Measurements from ENCODE around the gene LGALS7.

Gene LGALS7

GRCh38 chr19:38742296-38742695 lies 31.0 kb downstream of the LGALS7 start:
- DNase-seq (ENCODE audit: low read depth): no peak
- no peak overlapping the region for H3K4me3 ChIP-seq (ENCODE audit: low read depth, low read length)
- TF ChIP-seq, protein P1, sequence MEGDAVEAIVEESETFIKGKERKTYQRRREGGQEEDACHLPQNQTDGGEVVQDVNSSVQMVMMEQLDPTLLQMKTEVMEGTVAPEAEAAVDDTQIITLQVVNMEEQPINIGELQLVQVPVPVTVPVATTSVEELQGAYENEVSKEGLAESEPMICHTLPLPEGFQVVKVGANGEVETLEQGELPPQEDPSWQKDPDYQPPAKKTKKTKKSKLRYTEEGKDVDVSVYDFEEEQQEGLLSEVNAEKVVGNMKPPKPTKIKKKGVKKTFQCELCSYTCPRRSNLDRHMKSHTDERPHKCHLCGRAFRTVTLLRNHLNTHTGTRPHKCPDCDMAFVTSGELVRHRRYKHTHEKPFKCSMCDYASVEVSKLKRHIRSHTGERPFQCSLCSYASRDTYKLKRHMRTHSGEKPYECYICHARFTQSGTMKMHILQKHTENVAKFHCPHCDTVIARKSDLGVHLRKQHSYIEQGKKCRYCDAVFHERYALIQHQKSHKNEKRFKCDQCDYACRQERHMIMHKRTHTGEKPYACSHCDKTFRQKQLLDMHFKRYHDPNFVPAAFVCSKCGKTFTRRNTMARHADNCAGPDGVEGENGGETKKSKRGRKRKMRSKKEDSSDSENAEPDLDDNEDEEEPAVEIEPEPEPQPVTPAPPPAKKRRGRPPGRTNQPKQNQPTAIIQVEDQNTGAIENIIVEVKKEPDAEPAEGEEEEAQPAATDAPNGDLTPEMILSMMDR (IDR thresholded peaks at IDR 0.05; ENCODE audit: low read depth, low read length, missing control alignments): no peak

DNA sequence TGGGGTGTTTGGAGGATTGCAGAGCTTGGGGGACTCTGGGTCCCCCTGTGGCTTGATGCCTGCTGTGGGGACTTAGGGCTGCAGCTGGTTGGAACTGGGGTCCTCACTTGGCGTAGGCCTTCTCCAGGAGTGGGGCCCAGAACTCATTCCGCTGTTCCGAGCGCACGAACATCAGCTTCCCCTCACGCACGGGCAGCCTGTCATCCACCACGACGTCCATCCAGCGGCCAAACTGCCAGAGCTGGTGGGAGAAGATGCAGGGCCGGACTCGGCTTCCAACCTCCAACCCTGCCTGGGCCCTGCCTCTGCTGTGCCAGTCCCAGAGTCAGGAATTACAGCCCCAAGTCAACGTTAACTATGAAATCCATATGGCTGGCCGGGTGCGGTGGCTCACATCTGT lies 31.6 kb downstream of the LGALS7 start:
- TF ChIP-seq, protein P1 (IDR thresholded peaks at IDR 0.05; ENCODE audit: low read depth, low read length, missing control alignments): no peak
- no peak overlapping the region for H3K4me3 ChIP-seq (ENCODE audit: low read depth, low read length)
- no peak for DNase-seq (ENCODE audit: low read depth)

DNA sequence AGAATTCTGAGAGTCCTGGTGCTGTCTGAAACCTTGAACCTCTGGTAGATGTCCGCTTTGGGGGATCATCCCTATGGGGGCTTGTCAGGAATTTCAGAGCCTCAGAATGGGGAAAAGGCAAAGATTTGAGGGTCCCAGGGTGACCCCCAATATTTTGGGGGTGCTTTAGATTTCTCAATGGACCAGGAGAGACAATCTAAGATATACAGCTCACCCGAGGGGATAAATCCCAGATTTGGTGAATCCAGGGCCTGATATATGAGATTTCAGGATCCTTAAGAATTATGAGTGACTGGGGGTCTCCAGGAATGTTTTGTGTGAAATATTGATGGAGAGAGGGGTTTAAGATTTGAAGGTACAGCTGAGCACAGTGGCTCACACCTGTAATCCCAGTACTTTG lies 32.4 kb downstream of the LGALS7 start:
- TF ChIP-seq, protein P1 (IDR thresholded peaks at IDR 0.05; ENCODE audit: low read depth, low read length, missing control alignments): no peak
- H3K4me3 ChIP-seq (ENCODE audit: low read depth, low read length): no peak overlapping the region
- no peak for DNase-seq (ENCODE audit: low read depth)

DNA sequence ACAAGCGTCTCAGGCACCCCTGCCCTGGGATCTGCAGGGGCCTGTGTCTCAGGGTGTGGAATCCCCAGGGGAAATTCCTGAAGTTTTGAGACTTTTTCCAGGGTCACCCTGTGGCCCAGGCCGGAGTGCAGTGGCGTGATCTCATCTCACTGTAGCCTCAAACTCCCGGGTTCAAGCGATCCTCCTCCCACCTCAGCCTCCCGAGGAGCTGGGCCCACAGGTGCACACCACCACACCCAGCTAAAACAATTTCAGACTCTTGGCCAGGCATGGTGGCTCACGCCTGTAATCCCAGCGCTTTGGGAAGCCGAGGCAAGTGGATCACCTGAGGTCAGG lies 33.1 kb downstream of the LGALS7 start:
- TF ChIP-seq, protein P1 (IDR thresholded peaks at IDR 0.05; ENCODE audit: low read depth, low read length, missing control alignments): no peak
- no peak for DNase-seq (ENCODE audit: low read depth)
- no peak overlapping the region for H3K4me3 ChIP-seq (ENCODE audit: low read depth, low read length)

- DNase-seq (ENCODE audit: low read depth): no peak
- TF ChIP-seq, protein P1 (IDR thresholded peaks at IDR 0.05; ENCODE audit: low read depth, low read length, missing control alignments): no peak
- no peak overlapping the region for H3K4me3 ChIP-seq (ENCODE audit: low read depth, low read length)
These were observed 33.7 kb downstream of the LGALS7 start for GRCh38 chr19:38739440-38740256.

DNA sequence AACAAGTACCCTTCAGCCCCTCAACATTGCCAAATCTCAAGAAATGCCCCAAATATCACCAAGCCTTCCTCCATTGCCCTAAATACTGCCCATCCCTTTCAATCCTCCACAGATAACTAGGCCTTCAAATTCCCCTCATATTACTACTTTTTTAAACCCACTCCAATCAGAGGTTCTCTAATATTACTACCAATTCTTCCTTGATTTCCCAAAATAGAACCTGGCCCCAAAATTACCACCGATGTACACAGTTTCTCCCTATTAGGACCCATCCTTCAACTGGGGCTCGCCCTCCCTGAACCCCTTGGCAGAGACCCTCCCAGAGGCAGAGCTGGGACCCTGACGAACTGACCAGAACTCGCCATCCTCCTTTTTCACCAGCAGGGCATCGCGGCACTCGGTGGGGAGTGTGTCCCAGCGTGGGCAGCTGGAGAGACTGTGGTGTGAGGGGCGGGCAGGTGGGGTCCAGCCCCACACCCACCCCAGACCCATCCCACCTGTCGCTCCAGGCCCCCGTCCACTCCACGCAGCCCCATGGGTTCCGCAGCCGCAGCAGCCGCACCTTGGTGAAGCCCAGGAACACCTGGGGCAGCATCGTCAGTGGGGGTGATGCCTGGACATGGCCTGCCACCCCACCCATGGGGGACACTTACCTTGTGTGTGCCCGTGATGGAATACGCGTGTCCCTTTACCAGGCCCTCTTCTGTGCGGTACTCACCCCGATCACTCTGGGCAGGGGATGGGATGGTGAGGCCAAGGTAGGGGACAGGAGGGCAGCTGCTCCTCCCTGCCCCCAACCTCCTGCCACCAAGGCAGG lies 35.2 kb downstream of the LGALS7 start:
- DNase-seq (ENCODE audit: low read depth): no peak
- TF ChIP-seq, protein P1 (IDR thresholded peaks at IDR 0.05; ENCODE audit: low read depth, low read length, missing control alignments): no peak
- H3K4me3 ChIP-seq (ENCODE audit: low read depth, low read length): no peak overlapping the region
